HG02759 (cell line): ENCODE measurements around the gene AADACL3.
"Not testable (repeated sequence)": the region's sequence is repeated elsewhere in the genome, so short reads cannot be mapped to it uniquely, and the experiment has no call there.

Source experiments
- ATAC-seq: cut with Tn5 transposase; IDR thresholded peaks from one replicate; pipeline ENCODE4 v1.9.1; 2021; ENCODE audit warnings: mild to moderate bottlenecking, moderate library complexity; ENCODE audit not compliant: unreplicated experiment

AADACL3 gene

GRCh38 chr1:12714710-12715475 is 1.0 kb upstream of the AADACL3 start:
- no peak for ATAC-seq

GRCh38 chr1:12717301-12717838 is 1.5 kb downstream of the AADACL3 start:
- no peak for ATAC-seq

GRCh38 chr1:12722626-12723025 is 6.7 kb downstream of the AADACL3 start:
- ATAC-seq = no peak

GRCh38 chr1:12728391-12728790 is 12.5 kb downstream of the AADACL3 start:
- ATAC-seq = no peak

- ATAC-seq = no peak
These were observed 14.2 kb downstream of the AADACL3 start for GRCh38 chr1:12730156-12730555.

- not testable (repeated sequence) for ATAC-seq
These were observed 15.2 kb downstream of the AADACL3 start for GRCh38 chr1:12731084-12731483.

DNA sequence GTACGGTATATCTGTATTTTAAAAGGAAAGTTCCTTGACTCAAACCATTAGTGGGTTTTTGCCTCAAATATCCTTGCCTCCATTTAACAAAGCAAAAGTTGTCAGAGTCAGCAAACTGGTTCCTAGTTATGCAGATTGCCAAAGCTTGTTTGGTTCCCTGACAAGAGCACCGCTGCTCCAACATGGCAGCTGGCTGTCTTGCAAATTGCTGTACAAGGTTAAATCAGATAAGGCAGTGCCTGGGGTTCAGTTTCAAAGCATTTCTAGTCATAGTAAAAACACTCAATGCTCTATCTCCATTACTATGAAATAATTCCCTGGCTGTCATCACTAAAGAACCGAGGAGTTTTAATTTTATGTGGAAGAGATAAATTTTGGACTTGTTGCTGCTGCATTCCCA is 18.7 kb downstream of the AADACL3 start:
- ATAC-seq = no peak

- ATAC-seq = no peak
These were observed 23.0 kb downstream of the AADACL3 start for GRCh38 chr1:12738934-12739333.

GRCh38 chr1:12739613-12740012 is 23.7 kb downstream of the AADACL3 start:
- ATAC-seq = no peak

DNA sequence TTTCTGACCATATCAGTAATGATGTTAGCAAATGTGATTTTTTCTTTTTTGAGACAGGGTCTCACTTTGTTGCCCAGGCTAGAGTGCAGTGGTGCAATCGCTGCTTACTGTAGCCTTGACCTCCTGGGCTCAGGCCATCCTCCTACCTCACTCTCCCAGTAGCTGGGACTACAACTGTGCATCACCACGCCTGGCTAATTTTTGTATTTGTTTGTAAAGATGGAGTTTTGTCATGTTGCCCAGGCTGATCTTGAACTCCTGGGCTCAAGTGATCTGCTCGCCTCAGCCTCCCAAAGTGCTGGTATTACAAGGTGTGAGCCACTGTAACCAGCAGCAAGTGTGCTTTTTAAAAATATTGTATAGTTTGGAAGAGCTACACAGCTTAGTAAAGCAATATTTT is 26.0 kb downstream of the AADACL3 start:
- ATAC-seq = no peak

- no peak for ATAC-seq
These were observed 29.4 kb downstream of the AADACL3 start for GRCh38 chr1:12745126-12745991.

- no peak for ATAC-seq
These were observed 30.0 kb downstream of the AADACL3 start, which contains the start of gene CFAP107 for GRCh38 chr1:12745992-12746323. TSS of gene CFAP107 (plus strand) at chr1:12746200. CDS start at chr1:12746431, 231 bp downstream.

DNA sequence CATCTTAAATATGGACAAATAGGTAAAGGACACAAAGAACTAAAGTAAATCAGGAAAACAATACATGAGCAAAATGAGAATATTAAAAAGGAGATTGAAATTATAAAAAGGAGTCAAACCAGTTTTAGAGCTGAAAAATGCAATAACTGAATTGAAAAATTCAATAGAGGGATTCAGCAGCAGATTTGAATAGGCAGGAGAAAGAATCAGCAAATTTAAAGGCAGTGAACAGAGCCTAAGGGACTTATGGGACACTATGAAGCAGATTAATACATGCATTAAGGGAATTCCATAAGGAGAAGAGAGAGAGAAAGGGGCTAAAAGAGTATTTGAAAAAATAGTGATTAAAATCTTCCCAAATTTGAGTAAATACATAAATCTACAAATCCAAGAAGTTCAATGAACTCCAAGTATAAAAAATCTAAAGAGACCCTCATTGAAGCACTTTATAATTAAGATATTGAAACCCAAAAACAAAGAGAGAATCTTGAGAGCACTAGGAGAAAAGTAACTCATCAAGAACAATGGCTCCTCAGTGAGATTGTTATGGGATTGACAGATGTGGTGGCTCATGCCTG is 33.0 kb downstream of the AADACL3 start:
- no peak for ATAC-seq

- no peak for ATAC-seq
These were observed 38.8 kb downstream of the AADACL3 start for GRCh38 chr1:12754738-12755137.

DNA sequence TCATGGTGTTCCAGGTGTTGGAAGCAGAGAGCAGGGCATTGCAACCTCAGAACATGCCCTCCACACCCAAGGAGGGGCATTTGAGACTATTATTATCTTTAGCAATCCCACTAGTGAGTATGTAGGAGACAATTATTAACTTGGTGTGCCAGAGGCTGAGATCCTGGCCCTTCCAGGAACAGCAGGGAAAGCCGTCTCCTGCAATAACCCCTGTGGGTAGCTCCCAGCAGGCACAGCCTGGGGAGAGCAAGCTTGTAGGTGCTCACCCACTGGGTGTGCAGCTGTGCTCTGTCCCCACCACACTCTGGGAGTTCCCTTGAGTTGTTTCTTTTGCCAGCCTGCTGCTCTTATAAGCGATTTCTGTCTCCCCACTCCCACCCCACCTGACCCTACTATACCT is 40.4 kb downstream of the AADACL3 start:
- no peak for ATAC-seq

- ATAC-seq = no peak
These were observed 41.0 kb downstream of the AADACL3 start for GRCh38 chr1:12756768-12757413.

DNA sequence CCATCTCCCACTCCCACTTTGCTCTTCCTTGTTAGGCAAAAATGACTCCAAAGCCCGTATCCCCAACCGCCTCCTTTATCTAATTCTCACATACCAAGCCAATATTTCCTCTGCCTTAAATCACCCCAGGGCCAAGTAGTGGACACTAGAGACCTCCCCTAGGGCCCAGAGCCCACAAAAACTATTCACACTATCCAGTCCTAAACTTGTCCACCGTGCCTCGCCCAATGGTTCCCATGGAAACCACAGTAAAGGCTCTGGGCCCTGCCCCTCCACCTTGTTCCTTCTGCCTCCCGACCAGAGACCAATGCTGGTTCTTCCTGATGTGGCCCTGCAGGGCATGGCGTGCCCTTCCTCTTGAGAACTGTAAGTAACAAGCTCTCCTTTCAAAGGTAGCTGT is 41.9 kb downstream of the AADACL3 start:
- ATAC-seq = no peak

- ATAC-seq = no peak
These were observed 44.4 kb downstream of the AADACL3 start for GRCh38 chr1:12760256-12760795.

- no peak for ATAC-seq
These were observed 45.9 kb downstream of the AADACL3 start for GRCh38 chr1:12761781-12762180.

DNA sequence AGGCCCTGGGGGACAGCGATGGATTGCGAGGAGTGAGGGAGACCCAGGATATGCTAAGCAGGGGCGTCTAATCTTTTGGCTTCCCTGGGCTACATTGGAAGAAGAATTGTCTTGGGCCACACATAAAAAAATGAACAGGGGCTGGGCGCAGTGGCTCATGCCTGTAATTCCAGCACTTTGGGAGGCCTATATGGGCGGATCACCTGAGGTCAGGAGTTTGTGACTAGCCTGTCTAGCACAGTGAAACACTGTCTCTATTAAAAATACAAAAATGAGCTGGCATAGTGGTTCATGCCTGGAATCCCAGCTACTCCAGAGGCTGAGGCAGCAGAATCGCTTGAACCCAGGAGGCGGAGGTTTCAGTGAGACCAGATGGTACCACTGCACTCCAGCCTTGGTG is 46.9 kb downstream of the AADACL3 start:
- no peak for ATAC-seq

DNA sequence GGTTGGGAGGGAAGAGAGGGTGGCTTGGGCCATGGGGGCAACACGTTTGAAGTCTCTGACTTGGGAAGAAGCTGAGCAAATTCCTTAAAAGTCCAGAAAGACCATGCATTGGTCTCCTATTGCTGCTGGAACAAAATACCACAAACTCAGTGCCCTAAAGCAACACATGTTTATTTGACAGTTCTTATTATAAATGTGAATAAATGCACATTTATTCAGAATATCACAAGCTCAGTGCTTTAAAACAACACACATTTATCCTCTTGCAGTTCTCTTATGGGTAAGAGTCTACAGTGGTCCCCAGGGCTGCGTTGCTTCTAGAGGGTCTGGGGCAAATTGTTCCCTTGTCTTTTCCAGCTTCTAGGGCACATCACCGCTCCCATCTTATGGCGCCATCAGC is 47.6 kb downstream of the AADACL3 start:
- ATAC-seq = no peak
